ENCODE results near the gene UNK. TPM values are rescaled to one million over a fixed set of nuclear protein-coding genes. Genes with fewer than 3 reads are reported as not detected.

UNK gene
- total and polyA plus RNA-seq, 2 experiments from 2014 or later: 22.3 to 26.7 TPM

GRCh38 chr17:75799402-75799801 is 14.8 kb downstream of the UNK start:
- TF ChIP-seq EZH2phosphoT487 (IDR thresholded peaks at IDR 0.05; ENCODE audit: low read depth, severe bottlenecking, unreplicated experiment): no peak
- no peak for TF ChIP-seq EZH2 (IDR thresholded peaks at IDR 0.05; ENCODE audit: borderline replicate concordance)
- H3K4me2 ChIP-seq: no peak overlapping the region
- H3K79me2 ChIP-seq: peaks cover 71% of the 10 kb centered on the region
- WGBS (ENCODE audit: low lambda C conversion rate, missing lambda C conversion rate): 94% methylated on average over 4 of the region's 4 CpGs
- H3K27me3 ChIP-seq: no peaks in the 10 kb centered on the region
- peaks cover 4% of the 10 kb centered on the region for H4K20me1 ChIP-seq (ENCODE audit: insufficient read depth, poor library complexity, severe bottlenecking)
- no peak overlapping the region for H3K27ac ChIP-seq
- H2AFZ ChIP-seq: no peak overlapping the region
- H3K9me2 ChIP-seq (replicated peaks; ENCODE audit: insufficient read depth): no peaks in the 10 kb centered on the region
- no peak for DNase-seq (ENCODE audit: low spot score)
- H3K9me3 ChIP-seq (ENCODE audit: low read depth): no peaks in the 10 kb centered on the region
- H3K4me1 ChIP-seq (ENCODE audit: insufficient read depth): no peaks in the 10 kb centered on the region
- H3K36me3 ChIP-seq (replicated peaks; ENCODE audit: insufficient read depth, low read depth): no peaks in the 10 kb centered on the region
- no peak overlapping the region for H3K4me3 ChIP-seq

GRCh38 chr17:75803883-75804282 is 19.3 kb downstream of the UNK start:
- Histone ChIP-seq H3K9me3 (ENCODE audit: low read depth) (no peaks in the 10 kb centered on the region), H3K27ac (no peak overlapping the region), H3K4me2 (no peak overlapping the region), H2AFZ (no peak overlapping the region), H3K36me3 (replicated peaks; ENCODE audit: insufficient read depth, low read depth) (no peaks in the 10 kb centered on the region), H4K20me1 (ENCODE audit: insufficient read depth, poor library complexity, severe bottlenecking) (peaks cover 6% of the 10 kb centered on the region), H3K4me1 (ENCODE audit: insufficient read depth) (no peaks in the 10 kb centered on the region), H3K27me3 (no peaks in the 10 kb centered on the region), H3K4me3 (no peak overlapping the region), H3K79me2 (peaks cover 67% of the 10 kb centered on the region), H3K9me2 (replicated peaks; ENCODE audit: insufficient read depth) (no peaks in the 10 kb centered on the region)
- WGBS (ENCODE audit: low lambda C conversion rate, missing lambda C conversion rate): 100% methylated on average over 1 of the region's 1 CpG
- no peak for DNase-seq (ENCODE audit: low spot score)
- TF ChIP-seq EZH2phosphoT487 (IDR thresholded peaks at IDR 0.05; ENCODE audit: low read depth, severe bottlenecking, unreplicated experiment) (no peak), EZH2 (IDR thresholded peaks at IDR 0.05; ENCODE audit: borderline replicate concordance) (no peak), CTCF (IDR thresholded peaks at IDR 0.05; ENCODE audit: poor library complexity) (no peak)

GRCh38 chr17:75806822-75807500 is 22.4 kb downstream of the UNK start:
- Histone ChIP-seq H3K9me2 (replicated peaks; ENCODE audit: insufficient read depth) (no peaks in the 10 kb centered on the region), H3K9me3 (ENCODE audit: low read depth) (no peaks in the 10 kb centered on the region), H2AFZ (no peak overlapping the region), H3K79me2 (peaks cover 53% of the 10 kb centered on the region), H3K27ac (no peak overlapping the region), H3K27me3 (no peaks in the 10 kb centered on the region), H4K20me1 (ENCODE audit: insufficient read depth, poor library complexity, severe bottlenecking) (peaks cover 6% of the 10 kb centered on the region), H3K4me1 (ENCODE audit: insufficient read depth) (no peaks in the 10 kb centered on the region), H3K36me3 (replicated peaks; ENCODE audit: insufficient read depth, low read depth) (no peaks in the 10 kb centered on the region), H3K4me2 (no peak overlapping the region), H3K4me3 (no peak overlapping the region)
- TF ChIP-seq EZH2 (IDR thresholded peaks at IDR 0.05; ENCODE audit: borderline replicate concordance) (no peak), EZH2phosphoT487 (IDR thresholded peaks at IDR 0.05; ENCODE audit: low read depth, severe bottlenecking, unreplicated experiment) (no peak), CTCF (IDR thresholded peaks at IDR 0.05; ENCODE audit: poor library complexity) (no peak)
- WGBS (ENCODE audit: low lambda C conversion rate, missing lambda C conversion rate): 87% methylated on average over 4 of the region's 4 CpGs
- DNase-seq (ENCODE audit: low spot score): no peak

- Histone ChIP-seq H3K36me3 (replicated peaks; ENCODE audit: insufficient read depth, low read depth) (no peaks in the 10 kb centered on the region), H3K79me2 (peaks cover 49% of the 10 kb centered on the region), H2AFZ (no peak overlapping the region), H4K20me1 (ENCODE audit: insufficient read depth, poor library complexity, severe bottlenecking) (peaks cover 6% of the 10 kb centered on the region), H3K9me2 (replicated peaks; ENCODE audit: insufficient read depth) (no peaks in the 10 kb centered on the region), H3K4me3 (no peak overlapping the region), H3K4me1 (ENCODE audit: insufficient read depth) (no peaks in the 10 kb centered on the region), H3K27ac (no peak overlapping the region), H3K9me3 (ENCODE audit: low read depth) (no peaks in the 10 kb centered on the region), H3K27me3 (no peaks in the 10 kb centered on the region), H3K4me2 (no peak overlapping the region)
- TF ChIP-seq CTCF (IDR thresholded peaks at IDR 0.05; ENCODE audit: poor library complexity) (no peak), EZH2phosphoT487 (IDR thresholded peaks at IDR 0.05; ENCODE audit: low read depth, severe bottlenecking, unreplicated experiment) (no peak), EZH2 (IDR thresholded peaks at IDR 0.05; ENCODE audit: borderline replicate concordance) (no peak)
- DNase-seq (ENCODE audit: low spot score): no peak
- WGBS (ENCODE audit: low lambda C conversion rate, missing lambda C conversion rate): 90% methylated on average over 3 of the region's 3 CpGs
Observed at GRCh38 chr17:75807861-75808260, 23.3 kb downstream of the UNK start.
